NCI-H2196 treated with DMSO at 0.1 percent for 48 hours (cell line): Measurements from ENCODE around the gene PKP3.
"Not testable (repeated sequence)": the region's sequence is repeated elsewhere in the genome, so short reads cannot be mapped to it uniquely, and the experiment has no call there.

ENCODE experiments used
- DNase-seq: peaks from one replicate; lab custom pipeline; 2025; ENCODE audit not compliant: unreplicated experiment; lab: John Stamatoyannopoulos, UW

PKP3 gene

DNA sequence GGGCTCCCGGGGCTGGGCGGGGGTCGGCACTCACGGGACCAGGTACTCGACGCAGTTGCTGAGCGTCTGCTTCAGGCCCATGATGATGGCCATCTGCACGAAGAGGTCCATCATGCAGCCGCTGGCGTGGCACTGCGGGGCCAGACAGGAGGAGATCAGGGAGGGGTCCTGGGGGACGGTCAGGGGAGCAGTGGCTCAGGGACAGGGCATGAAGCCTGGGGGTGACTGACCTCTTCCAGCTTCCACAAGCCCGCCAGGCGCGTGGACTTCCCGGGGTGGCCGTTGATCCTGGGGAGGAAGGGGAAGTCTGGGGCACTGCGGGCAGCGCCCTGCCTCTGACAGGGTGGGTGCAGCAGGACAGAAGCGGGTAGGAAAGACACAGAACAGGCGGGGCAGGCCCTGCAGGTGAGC is 26.9 kb downstream of the PKP3 start:
- DNase-seq, result no peak

DNA sequence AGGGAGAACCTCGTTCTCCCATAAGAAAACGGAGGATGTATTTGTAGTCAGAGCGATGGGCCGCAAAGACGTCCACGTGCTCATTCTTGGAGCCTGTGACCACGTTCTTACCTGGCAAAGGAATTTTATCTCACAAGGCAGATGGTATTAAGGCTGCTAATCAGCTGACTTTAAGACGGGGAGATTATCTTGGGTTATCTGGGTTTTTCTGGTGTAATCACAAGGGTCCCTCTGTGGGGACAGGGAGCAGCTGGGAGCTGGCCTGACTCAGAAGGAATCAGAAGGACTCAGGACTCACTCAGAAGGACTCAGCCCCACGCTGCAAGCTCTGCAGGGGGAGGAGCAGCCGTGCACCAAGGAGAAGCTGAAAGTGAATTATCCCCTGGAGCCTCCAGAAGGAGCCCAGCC is 28.2 kb downstream of the PKP3 start:
- DNase-seq, result no peak

DNA sequence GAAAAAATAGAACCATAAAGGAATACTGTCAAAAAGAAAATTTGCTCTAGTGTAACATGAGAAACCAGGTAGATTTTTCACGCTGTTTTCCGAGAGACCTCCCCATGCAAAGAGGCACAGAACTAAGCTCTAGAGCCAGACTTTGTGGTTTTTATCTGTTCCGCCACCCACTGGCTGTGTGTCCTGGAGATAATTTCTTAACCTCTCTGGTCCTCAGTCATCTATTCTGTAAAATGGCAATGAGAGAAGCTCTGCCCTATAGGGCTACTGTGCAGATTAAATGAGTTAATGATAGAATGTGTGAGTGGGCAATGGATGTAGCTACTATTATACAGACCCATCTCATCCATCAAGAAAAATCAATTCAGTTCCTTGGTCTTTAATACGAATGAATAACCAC is 30.2 kb downstream of the PKP3 start:
- no peak for DNase-seq

DNA sequence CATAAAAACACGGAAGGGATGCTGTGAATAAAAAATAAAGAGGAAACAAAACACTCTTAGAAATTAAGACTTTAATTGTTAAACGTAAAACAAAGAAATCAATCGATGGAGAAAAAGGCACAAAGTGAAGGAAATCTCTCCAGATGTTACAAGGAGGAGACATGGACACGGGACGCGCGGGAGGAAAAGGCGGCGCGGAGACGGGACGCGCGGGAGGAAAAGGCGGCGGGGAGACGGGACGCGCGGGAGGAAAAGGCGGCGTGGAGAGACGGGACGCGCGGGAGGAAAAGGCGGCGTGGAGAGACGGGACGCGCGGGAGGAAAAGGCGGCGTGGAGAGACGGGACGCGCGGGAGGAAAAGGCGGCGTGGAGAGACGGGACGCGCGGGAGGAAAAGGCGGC is 30.8 kb downstream of the PKP3 start:
- DNase-seq, result not testable (repeated sequence)

DNA sequence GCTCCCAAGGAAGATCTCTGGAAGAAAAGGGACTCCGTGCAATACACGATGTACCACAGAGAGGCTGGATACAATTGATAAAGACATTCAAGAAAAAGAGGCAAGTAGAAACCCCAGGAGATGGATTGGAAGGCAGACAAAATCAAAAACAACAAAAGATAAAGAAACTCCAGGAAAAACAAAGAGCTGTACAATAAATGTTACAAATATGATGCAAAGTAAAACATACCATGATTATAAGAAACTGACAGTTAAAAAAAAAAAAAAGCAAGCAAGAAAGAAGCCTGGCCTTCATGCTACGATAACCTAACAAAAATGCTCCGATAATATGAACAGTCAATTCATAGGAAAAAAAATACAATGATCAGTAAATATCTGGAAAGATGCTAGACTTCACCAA is 31.3 kb downstream of the PKP3 start:
- DNase-seq, result no peak

DNA sequence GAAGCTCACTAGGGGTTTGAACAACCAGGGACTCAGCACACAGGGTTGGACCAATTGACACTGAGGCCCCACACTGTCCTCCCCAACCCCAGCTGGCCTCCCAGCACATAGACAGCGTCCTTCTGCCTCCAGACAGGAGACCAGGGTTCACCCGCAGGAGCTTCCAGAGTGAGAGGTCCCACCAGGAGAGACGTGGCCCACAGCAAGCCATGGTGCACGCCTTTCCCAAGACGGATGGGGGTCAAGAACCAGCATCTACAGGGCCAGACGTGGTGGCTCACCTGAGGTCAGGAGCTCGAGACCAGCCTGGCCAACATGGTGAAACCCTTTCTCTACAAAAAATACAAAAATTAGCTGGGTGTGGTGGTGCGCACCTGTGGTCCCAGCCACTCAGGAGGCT is 32.8 kb downstream of the PKP3 start:
- no peak for DNase-seq

DNA sequence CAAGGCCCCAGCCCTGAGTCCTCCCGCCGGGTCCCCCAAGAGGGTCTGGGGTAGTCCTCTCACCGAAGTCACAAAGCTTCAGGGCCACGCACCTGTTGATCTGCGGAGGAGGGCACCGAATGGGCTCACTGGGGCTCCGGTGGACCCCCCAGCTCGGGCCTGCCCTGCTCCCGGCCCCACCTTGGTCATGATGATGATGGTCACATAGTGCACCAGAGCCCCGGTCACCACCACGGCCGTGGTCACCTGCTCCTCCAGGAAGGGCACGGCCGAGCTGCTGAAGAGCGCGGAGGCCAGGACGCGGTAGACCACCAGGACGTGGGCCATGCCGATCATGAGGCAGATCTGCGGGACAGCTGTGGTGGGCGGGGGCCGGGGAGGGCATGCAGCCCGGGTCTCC is 34.3 kb downstream of the PKP3 start:
- no peak for DNase-seq

DNA sequence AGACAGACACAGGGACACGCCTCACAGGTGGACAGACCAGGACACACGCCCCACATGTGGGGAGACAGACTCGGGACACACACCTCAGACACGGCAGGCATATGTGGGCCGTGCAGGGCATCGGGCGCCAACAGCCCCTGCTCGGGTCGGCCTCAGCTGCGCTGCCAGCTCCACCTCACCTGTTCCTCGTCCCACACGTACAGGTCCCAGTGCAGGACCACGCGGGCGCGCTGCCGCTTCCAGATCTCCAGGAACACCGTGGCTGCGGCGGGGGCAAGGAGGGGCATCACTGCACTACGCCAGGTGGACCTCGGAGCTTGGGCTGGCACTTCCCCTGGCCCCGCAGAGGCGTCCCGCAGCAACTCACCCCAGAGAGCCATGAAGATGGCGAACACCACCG is 35.4 kb downstream of the PKP3 start:
- no peak for DNase-seq

DNA sequence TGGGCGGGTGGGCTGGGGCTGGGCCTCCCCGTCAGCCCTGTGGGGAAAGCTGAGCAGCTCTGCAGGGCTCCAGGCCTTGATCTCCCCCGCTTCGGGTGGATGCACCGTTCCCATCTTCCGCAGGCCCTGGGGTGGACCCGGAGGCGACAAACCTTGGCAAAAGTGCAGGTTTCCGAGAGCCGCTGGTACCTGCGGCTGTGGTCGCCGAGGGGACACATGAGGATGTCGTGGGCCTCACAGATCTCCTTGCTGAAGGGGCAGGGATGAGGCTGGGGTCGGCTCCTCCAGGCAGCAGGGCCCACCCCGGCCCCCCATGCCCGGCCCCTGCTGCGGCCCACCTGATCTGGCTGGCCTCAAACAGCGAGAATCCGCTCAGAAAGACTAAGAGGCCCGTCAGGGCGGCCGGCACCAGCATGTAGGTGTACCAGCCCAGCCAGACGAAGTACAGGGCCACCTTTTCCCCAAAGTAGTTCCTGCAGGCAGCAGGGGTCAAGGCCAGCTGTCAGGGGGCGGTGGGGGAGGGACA is 36.0 kb downstream of the PKP3 start:
- no peak for DNase-seq

DNA sequence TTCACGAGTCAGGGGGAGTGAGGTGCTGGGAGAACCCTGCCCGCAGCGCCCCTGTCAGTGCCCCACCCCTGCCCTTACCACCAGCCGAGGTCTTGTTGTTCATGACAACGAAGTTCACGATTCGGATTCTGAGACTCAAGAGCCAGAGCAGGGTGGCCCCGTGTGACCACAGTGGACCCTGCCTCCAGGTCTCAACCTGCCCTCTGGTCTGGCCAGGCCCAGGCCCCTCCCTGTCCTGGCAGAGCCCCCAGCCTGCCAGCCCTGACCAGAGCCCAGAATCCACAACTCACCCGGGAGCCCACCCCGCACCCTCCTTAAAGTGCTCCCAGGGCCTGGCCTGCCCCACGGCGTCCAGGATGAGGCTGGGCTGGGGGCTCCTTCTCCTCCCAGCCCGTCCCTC is 37.9 kb downstream of the PKP3 start:
- no peak for DNase-seq

DNA sequence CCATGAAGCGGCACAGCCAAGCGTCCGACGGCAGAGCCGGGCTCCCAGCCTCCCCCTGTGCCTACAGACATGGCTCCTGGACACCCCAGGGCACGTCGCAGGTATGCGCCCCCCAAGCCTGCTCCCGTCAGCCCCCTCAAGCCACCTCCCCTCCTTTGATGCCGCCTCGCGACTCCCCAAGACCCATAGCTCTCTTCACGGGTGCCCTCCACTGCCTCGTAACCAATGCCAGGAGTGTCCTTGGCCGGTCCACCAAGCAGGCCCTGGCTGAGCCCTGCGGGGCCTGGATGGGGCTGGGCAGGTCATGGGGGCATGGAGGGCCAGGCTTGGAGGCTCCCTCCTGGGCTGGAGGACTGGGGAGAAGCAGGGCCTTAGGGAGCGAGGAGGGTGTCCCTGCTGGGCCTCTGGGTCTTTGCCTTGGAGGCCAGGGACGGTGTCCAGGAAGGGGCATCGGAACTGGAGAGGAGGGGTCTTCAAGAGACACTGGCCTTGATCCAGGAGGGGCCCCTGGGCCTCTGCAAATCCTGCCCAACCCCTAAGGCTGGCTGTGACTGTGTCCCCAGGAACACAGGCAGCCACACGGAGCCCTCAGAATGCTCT is 38.6 kb downstream of the PKP3 start:
- DNase-seq, result no peak

DNA sequence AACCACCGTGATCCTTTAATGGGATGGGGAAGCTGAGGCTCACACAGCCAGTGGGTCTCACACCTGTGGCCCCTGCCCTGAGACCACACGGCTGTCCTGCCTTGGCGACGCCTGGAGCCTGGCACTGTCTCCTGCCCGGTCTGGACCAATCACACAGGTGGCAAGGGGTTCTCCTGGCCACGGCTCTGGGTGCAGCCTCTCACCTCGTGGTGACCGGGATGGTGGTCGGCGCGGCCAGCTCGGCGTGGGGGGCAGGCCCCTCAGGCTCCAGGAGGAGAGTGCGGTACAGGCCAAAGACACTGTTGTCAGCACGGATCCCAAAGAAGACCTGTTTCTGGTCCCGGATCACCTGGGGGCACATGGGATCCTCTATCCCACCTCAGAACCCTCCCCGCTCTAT is 39.1 kb downstream of the PKP3 start:
- no peak for DNase-seq

DNA sequence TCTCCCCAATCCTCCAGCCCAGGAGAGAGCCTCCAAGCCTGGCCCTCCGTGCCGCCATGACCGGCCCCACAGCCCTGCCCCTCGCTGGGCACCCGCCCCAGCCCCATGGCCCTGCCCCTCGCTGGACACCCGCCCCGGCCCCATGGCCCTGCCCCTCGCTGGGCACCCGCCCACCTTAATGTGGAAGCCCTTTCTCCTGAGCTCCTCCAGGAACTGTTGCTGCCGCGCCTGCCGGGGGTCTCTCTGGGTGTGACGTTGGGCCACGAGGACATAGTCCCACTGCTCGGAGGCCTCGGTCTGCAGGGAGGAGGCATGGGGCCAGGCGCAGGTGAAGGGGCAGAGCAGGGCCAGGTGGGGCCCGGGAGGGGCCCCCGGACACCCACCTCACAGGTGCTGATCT is 39.6 kb downstream of the PKP3 start:
- no peak for DNase-seq

DNA sequence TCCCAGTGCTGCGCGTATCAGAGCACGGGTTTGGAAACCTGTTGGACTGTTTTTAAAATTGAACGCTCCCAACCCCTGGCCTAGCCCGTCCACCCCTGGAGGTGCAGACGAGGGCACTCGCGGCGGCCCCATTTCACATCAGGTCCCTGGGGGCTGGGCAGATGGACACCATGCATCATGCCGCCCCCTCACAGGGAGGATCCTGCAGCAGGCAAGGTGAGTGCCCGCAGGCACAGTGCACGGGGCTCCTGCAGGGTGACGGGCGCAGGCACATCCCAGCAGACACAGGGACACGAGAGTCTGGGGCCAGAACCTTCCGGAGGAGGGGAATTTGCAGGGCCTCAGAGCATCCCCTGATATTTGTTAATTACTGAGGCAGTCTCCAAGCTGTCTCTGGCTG is 40.5 kb downstream of the PKP3 start:
- no peak for DNase-seq

DNA sequence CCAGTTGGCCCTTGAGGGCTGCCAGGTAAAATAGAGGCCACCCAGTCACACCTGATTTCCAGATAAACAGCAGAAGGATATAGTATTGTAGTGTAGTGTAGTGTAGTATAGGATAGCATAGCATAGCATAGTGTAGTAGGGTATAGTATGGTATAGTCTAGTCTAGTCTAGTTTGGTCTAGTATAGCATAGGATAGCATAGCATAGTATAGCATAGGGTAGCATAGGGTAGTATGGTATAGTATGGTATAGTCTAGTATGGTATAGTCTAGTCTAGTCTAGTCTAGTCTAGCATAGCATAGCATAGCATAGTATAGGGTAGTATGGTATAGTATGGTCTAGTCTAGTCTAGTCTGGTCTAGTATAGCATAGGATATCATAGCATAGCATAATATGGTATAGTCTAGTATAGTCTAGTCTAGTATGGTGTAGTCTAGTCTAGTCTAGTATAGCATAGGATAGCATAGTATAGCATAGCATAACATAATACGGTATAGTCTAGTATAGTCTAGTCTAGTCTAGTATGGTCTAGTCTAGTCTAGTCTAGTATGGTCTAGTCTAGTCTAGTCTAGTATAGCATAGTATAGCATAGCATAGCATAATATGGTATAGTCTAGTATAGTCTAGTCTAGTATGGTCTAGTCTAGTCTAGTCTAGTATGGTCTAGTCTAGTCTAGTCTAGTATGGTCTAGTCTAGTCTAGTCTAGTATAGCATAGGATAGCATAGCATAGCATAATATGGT is 41.2 kb downstream of the PKP3 start:
- DNase-seq, result not testable (repeated sequence)

DNA sequence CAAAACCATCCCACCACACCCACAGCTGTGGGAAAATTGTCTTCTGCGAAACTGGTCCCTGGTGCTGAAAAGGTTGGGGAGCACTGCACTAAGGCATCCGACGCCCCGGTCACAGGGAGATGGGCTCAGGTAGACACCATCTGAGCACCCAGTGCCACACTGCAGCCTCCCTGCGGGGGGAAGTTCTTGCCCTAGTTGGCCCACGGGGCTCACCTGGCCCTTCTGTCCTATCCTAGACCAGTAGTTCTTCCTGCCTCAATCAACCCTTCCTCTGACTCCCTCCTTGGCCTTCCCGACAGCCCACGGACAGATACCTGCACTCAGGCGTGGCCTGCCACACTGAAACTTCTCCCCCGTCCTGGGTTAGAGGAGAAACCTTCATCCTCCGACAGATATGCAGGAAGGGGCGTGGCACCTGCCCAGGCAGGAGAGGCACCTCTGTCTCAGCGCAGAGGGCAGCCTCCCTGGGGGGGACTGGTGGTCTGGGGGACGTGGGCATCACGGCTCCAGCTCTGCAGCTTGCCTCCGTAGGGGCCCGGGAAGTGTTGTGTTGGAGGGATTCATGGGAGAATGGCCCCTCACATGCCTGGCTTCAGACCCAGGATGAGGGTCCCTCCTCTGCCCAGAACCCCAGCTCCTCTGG is 43.3 kb downstream of the PKP3 start:
- DNase-seq, result no peak

DNA sequence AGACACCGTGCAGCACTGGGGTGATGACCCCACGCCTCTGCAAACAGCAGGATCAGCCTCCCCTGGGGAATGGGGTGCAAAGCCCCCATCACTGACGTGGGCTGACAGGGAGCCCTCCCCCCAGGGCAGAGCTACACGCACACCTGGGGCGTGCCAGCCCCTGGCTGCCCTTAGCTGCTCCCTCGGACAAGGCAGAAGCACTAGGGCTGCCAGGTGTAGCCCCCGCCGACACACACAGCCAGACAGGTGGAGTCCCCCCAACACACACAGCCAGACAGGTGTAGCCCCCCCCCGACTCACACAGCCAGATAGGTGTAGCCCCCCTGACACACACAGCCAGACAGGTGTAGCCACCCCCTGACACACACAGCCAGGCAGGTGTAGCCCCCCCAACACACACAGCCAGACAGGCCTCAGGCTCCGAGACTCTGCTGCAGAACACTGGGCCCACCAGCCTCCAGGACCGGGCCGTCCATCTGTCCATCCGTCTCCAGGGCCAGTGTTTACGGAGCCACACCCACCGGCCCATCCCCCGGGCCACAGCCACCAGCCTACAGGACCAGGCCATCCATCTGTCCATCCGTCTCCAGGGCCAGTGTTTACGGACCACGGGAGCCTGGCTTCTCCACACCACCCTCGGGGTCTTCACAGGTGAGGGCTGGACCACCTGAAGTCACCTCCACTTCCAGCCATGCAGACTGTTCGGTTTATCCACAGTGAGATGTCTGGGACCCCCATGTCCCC is 44.3 kb downstream of the PKP3 start:
- DNase-seq, result no peak

DNA sequence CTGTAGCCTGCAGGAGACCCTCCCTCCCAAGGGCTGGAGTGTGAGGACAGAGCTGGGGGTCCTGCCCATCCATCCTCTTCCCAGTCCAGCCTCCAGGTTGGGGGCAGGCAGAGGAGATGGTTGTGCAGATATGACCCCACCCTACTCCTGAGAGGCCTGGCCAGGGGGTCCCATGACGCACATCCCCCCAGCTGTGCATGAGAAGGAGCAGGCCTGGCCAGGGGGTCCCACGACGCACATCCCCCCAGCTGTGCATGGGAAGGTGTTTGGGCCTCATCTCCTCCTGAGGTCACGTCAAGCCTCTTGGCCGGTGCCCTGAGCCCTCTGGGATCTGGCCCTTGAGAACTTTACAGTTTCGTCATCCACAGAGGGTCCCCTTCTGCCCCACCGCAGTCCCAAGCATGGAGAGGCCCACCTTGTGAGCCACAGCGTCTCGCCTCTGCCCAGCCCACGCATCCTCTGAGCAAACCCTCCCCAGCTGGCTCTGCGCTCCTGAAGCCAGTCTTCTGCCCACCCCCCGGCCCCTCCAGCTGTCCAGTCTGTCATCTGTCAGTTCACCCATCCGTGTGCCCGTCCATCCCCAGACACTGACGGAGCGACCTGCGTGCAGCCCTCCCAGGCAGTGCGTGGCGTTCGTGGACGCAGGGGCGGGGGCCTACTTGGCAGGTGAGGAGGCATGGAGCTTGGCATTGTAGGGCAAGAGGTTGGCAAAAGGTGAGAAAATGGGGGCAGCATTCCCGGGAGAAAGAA is 45.5 kb downstream of the PKP3 start:
- DNase-seq, result no peak

DNA sequence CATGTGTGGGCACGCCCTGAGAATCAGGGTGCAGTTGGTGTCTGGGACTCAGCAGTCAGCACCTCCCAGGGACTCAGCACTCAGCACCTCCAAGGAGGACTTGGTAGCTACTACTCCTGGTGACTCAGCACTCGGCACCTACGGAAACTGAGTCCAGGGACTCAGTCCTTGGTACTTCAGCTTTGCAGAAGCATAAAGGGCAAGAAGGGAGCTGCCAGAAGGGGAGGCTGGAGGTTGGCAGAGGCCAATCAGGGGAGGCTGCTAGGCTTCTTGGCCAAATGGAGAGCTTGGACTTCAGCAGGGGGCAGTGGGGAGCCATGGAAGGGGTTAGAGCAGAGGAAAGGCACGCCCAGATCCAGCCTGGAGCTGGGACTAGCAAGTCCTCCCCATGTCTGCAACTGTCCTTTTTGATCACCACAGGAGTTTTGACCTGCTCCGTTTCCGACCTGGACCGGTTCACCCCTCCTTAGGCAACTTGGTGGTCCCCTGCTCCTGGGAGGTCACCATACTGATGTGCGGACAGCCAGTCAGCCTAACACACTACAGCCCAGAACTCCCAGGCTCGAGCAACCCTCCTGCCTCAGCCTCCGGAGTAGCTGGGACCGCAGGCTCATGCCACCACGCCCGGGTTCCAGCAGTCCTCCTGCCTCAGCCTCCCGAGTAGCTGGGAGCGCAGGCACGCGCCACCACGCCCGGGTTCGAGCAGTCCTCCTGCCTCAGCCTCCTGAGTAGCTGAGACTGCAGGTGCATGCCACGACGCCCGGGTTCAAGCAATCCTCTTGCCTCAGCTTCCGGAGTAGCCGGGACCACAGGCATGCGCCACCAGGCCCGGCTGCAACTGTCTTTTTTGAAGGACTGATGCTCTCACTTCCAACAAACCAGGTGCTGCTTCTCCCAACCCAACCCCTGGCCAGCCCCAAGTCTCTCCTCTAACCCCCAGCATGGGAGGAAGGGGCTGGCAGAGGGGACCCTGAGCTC is 46.3 kb downstream of the PKP3 start:
- no peak for DNase-seq

DNA sequence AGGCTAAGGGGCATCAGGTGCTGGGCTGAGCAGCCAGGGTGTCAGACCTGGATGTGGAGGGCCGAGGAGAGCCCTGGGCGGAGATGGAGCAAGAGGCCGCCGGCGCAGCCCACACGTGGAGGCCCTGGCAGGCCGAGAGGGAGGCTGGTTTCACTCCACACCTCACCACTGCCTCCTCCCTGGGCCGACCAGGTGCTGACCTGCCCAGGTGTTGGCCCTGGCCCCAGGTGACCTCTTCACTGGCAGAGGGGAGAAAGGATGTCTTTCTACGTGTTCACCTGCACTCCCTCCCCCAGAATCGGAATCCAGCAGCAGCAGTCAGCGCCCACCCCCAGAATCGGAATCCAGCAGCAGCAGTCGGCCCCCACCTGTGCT is 47.0 kb downstream of the PKP3 start:
- no peak for DNase-seq
